ENCODE results near the gene EMC10. TPM values are rescaled to one million over a fixed set of nuclear protein-coding genes. Genes with fewer than 3 reads are reported as not detected.

The EMC10 gene
- total RNA-seq, 1 donor from 2014 or later = 144 TPM

DNA sequence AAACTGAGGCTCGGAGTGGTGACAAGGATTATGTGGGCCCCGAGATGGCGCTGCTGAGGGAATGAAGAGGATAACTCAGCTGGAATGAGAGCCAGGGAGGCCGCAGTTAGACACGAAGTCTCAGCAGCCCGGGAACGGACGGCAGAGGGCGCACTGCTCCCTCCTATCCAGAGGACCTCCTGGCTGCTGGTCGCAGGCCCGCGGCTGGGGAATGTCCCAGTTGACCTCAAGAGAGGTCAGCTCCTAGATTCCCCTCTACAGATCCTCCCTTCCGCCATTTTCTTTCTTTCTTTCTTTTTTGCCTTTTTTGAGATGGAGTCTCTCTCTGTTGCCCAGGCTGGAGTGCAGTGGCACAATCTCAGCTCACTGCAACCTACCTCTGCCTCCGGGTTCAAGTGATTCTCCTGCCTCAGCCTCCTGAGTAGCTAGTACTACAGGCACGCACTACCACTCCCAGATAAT lies 61.5 kb downstream of the EMC10 start:
- H3K36me3 Mint-ChIP-seq (ENCODE audit: low read depth) = peaks cover 4% of the 10 kb centered on the region
- H3K27me3 Mint-ChIP-seq (ENCODE audit: low read depth) = peaks cover 2% of the 10 kb centered on the region
- no peak overlapping the region for H3K27ac Mint-ChIP-seq (ENCODE audit: unreplicated experiment)
- TF ChIP-seq, protein P1, sequence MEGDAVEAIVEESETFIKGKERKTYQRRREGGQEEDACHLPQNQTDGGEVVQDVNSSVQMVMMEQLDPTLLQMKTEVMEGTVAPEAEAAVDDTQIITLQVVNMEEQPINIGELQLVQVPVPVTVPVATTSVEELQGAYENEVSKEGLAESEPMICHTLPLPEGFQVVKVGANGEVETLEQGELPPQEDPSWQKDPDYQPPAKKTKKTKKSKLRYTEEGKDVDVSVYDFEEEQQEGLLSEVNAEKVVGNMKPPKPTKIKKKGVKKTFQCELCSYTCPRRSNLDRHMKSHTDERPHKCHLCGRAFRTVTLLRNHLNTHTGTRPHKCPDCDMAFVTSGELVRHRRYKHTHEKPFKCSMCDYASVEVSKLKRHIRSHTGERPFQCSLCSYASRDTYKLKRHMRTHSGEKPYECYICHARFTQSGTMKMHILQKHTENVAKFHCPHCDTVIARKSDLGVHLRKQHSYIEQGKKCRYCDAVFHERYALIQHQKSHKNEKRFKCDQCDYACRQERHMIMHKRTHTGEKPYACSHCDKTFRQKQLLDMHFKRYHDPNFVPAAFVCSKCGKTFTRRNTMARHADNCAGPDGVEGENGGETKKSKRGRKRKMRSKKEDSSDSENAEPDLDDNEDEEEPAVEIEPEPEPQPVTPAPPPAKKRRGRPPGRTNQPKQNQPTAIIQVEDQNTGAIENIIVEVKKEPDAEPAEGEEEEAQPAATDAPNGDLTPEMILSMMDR (IDR thresholded peaks at IDR 0.05) = peak; percentile 89
- H3K4me3 Mint-ChIP-seq (ENCODE audit: unreplicated experiment) = no peak overlapping the region
- no peaks in the 10 kb centered on the region for H3K4me1 Mint-ChIP-seq (ENCODE audit: low read depth)
- peaks cover 8% of the 10 kb centered on the region for H3K9me3 Mint-ChIP-seq (ENCODE audit: low read depth)
- no peak for DNase-seq (ENCODE audit: low spot score)

Other genes with a start within 250 kb of the EMC10 start
- 4.9 to 9.3 TPM (median 8.9 TPM) in 3 replicates for gene KCNC3, start 147.1 kb upstream of the EMC10 start, total RNA-seq
- 0.27 to 0.74 TPM (median 0.55 TPM) in 3 replicates for gene NAPSA, start 110.9 kb upstream of the EMC10 start, total RNA-seq
- gene NR1H2, start 100.0 kb upstream of the EMC10 start, total RNA-seq = 47.7 to 48.9 TPM (median 48.3 TPM) in 3 replicates
- 15.7 to 37.2 TPM (median 15.8 TPM) in 3 replicates for gene POLD1, start 92.2 kb upstream of the EMC10 start, total RNA-seq
- not detected in 3 replicates for gene SPIB, start 57.6 kb upstream of the EMC10 start, total RNA-seq
- gene MYBPC2, start 43.6 kb upstream of the EMC10 start, total RNA-seq = not detected in 3 replicates
- gene GARIN5A, start 341 bp downstream of the EMC10 start, total RNA-seq = 1.7 to 2.1 TPM (median 1.9 TPM) in 3 replicates
- gene JOSD2, start 34.7 kb downstream of the EMC10 start, total RNA-seq = 42.5 to 44.7 TPM (median 43.1 TPM) in 3 replicates
- gene ASPDH, start 37.4 kb downstream of the EMC10 start, total RNA-seq = not detected in 3 replicates
- 0.31 to 1.2 TPM (median 0.52 TPM) in 3 replicates for gene LRRC4B, start 91.9 kb downstream of the EMC10 start, total RNA-seq
- 0.28 to 0.77 TPM (median 0.47 TPM) in 3 replicates for gene SYT3, start 163.4 kb downstream of the EMC10 start, total RNA-seq
- 1.7 to 4.3 TPM (median 2.5 TPM) in 3 replicates for gene C19orf81, start 172.9 kb downstream of the EMC10 start, total RNA-seq
- 0.27 to 0.65 TPM (median 0.41 TPM) in 3 replicates for gene SHANK1, start 243.3 kb downstream of the EMC10 start, total RNA-seq
- 2.9 to 5.4 TPM (median 5.1 TPM) in 3 replicates for gene CLEC11A, start 246.9 kb downstream of the EMC10 start, total RNA-seq

All from chondrocyte (in vitro differentiated cells).